Memory B cell (primary cell): ENCODE data around the gene ZFHX3.
A peak's percentile ranks its signal among the peaks of the same experiment; 100 is the strongest.

ENCODE experiments used
- ATAC-seq: fragments of 150-1000 bp; cut with Tn5 transposase; 2 replicates; pipeline ENCODE4 v1.10.0; 2021; ENCODE audit warnings: low read depth, mild to moderate bottlenecking, moderate library complexity
- DNase-seq, 2 donors: peaks; one replicate each; pipeline ENCODE4 v3.0.0; 2022; ENCODE audit warnings: low spot score in 2 of 2
- H3K27ac Mint-ChIP-seq: one replicate; pipeline ENCODE4 v1.8.0; 2022; ENCODE audit warnings: mild to moderate bottlenecking, moderate library complexity, mixed read lengths
- H3K27me3 Mint-ChIP-seq: one replicate; pipeline ENCODE4 v1.8.0; 2022; ENCODE audit warnings: mixed read lengths
- H3K36me3 Mint-ChIP-seq: one replicate; pipeline ENCODE4 v1.8.0; 2022; ENCODE audit warnings: mild to moderate bottlenecking, mixed read lengths
- H3K4me1 Mint-ChIP-seq: one replicate; pipeline ENCODE4 v1.8.0; 2022; ENCODE audit warnings: mixed read lengths
- H3K4me3 Mint-ChIP-seq: one replicate; pipeline ENCODE4 v1.8.0; 2022; ENCODE audit warnings: mild to moderate bottlenecking, moderate library complexity, mixed read lengths
- H3K9me3 Mint-ChIP-seq: one replicate; pipeline ENCODE4 v1.8.0; 2022; ENCODE audit warnings: mixed read lengths

The ZFHX3 gene

DNA sequence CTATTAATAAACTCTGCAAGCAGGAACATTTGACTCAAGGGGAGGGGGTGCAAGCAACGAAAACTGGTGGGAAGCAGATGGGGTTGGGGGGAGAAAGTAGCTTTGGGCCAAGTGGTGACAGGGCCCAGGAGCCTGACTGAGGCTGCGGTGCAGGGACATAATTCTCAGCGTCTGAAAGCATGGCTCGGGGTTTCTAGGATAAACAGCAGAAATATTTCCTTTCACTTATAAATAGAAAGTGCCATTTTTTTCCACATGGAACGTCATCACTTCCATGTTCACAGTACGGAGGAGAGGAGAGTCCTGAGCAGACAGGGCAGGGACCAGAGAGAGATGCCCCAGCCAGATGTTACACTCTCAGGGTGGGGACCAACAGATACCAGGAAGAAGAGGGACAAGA lies 197.1 kb downstream of the ZFHX3 start:
- DNase-seq, result no peak
- H3K4me1 Mint-ChIP-seq, result peaks cover 20% of the 10 kb centered on the region
- ATAC-seq, result no peak
- H3K9me3 Mint-ChIP-seq, result no peaks in the 10 kb centered on the region
- peaks cover 10% of the 10 kb centered on the region for H3K27me3 Mint-ChIP-seq
- H3K4me3 Mint-ChIP-seq, result no peak overlapping the region
- H3K36me3 Mint-ChIP-seq, result peaks cover 2% of the 10 kb centered on the region
- no peak overlapping the region for H3K27ac Mint-ChIP-seq

DNA sequence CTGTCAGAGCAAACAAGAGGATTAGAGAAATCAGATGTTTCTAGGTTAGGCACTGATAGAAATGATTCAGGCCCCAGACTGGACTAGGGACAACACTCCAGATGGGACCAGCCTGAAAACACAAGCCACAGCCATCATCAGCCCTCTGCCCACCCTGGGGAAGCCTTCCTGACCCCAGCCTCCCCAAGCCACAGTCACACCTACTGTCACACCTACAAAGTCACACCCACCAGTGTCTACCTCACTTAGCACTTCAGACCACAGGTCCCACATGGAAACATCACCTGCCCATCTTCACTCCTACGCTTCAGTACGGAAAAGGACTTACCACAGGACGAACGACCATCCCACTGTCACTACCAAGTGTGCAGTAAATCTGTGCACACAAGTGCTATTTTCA lies 197.9 kb downstream of the ZFHX3 start:
- Mint-ChIP-seq H3K9me3 (no peaks in the 10 kb centered on the region), H3K4me1 (peaks cover 25% of the 10 kb centered on the region), H3K27me3 (peaks cover 15% of the 10 kb centered on the region), H3K4me3 (no peak overlapping the region), H3K36me3 (peaks cover 2% of the 10 kb centered on the region), H3K27ac (no peak overlapping the region)
- no peak for DNase-seq
- ATAC-seq, result no peak

DNA sequence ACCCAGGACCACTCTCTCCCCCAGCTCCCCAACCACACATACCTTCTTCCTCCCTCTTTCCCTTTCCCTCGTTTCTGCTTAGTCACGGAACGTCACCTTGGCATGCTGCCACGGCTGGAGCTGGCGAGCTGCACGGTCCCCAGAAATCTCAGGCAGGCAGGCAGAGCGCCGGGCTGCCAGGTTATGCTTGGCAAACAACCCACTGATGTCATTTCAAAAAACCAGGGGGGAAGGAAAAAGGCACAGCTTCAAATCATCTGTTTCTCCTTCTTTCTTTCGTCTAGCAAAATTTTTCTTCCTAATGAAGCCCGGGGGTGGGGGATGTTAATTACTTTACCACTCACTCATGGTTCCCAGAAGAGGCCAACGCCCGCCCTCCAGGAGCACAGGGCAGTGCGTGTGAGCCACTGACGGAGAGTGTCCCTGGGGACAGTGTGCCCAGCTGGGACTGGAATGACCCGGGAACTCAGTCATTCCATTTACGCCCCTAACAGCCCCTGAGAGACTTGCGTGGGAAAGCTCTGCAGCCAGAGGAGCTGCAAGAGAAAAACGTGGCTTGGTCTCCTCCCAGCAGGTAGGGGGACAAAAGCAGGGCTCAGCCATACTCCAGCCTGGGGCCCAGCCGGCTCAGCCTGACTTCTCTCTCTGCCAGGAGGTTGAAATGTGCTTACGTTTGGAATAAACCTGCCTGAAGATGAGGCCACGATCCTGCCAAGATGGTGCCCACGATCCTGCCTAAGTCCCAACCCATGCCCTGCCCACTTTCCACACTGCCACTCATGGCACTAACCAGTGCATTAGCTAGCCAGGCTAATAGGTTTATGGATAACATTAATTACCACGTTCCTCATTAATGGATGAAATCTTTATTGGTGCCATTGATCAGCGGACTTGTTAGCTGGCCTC lies 198.9 kb downstream of the ZFHX3 start:
- no peaks in the 10 kb centered on the region for H3K9me3 Mint-ChIP-seq
- no peak overlapping the region for H3K27ac Mint-ChIP-seq
- H3K27me3 Mint-ChIP-seq, result peaks cover 18% of the 10 kb centered on the region
- peaks cover 25% of the 10 kb centered on the region for H3K4me1 Mint-ChIP-seq
- ATAC-seq, result no peak
- H3K36me3 Mint-ChIP-seq, result peaks cover 2% of the 10 kb centered on the region
- no peak overlapping the region for H3K4me3 Mint-ChIP-seq
- no peak for DNase-seq

DNA sequence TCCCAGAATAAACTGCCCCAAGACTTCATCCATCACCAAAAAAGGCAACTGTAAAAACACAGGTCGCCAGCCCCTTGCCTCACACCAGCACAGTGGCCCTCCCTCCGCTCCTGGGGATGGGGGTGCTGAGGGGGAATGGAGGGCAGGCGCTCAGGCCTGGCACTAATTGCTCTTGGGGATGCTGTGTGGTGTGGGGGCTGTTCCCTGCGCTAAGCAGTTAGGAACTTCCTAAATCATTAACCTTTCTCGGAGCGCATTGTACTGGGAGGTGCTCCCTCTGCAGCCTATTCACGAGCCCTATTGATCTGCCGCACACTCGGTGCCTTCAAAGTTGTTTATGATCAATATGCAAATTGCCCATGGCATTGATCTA lies 199.9 kb downstream of the ZFHX3 start:
- Mint-ChIP-seq H3K4me3 (no peak overlapping the region), H3K4me1 (peaks cover 19% of the 10 kb centered on the region), H3K27ac (no peak overlapping the region), H3K36me3 (peaks cover 2% of the 10 kb centered on the region), H3K27me3 (peaks cover 18% of the 10 kb centered on the region), H3K9me3 (no peaks in the 10 kb centered on the region)
- no peak for DNase-seq
- no peak for ATAC-seq

DNA sequence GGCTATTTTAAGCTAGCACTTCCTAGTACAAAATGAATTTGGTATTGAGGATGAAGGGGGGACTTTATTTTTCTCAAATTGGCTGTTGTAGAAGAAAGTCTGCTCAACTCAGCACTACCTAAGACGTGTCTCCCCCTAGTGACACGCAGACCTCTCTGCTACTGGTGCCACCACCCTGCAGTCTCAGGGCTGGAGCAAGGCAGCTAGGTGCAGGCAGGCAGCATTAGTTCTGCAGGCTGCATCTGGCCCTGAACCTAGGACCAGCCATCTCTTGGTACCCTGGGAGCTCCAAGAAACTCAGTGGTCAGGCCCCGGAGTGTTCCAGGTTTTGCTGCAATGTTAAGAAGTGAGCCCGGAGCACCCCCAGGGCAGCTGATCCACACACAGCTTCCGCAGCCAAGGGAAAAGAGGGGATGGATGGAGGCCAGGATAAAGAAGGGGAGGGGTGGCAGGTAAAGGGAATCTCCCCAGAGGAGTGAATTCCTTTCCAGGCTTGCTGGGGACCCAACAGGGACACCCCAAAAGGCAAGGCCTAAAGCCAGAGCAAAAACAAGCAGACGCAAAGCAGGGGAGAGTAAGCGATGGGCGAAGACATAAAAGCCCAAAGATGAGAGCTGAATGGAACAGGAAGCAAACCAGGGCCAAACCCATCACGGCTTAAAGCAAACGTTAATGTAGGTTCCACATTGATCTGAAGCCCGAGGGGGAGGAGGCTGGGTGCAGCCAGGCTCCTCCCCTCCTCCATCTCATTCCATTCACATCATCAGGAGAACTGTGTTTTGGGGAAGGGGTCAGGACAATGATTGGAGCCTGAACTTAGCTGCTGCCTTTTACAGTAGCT lies 200.5 kb downstream of the ZFHX3 start:
- Mint-ChIP-seq H3K27ac (no peak overlapping the region), H3K9me3 (no peaks in the 10 kb centered on the region), H3K36me3 (peaks cover 2% of the 10 kb centered on the region), H3K4me3 (no peak overlapping the region), H3K4me1 (peaks cover 16% of the 10 kb centered on the region), H3K27me3 (peaks cover 18% of the 10 kb centered on the region)
- DNase-seq, result no peak
- no peak for ATAC-seq

DNA sequence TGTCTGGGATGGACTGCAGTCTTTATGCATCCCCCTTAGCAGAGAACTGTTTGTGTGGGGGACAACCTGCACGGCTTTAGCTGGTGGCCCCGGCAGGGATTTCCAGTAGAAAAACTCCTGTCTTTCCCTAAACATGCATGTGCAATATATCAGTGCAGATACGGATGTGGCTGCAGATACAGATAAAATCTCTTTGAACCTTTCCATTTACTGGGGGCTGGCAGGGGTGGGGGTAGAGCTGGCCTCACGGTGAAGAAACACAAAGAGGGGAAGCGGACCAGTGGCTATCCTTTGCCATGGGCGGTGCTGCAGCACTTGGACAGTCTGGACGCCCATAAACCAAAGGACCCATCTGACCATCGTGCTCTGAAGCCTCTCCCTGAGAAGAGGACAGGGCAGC lies 201.3 kb downstream of the ZFHX3 start:
- no peak for ATAC-seq
- Mint-ChIP-seq H3K9me3 (no peaks in the 10 kb centered on the region), H3K4me3 (no peak overlapping the region), H3K27me3 (peaks cover 18% of the 10 kb centered on the region), H3K4me1 (peaks cover 16% of the 10 kb centered on the region), H3K27ac (no peak overlapping the region), H3K36me3 (peaks cover 2% of the 10 kb centered on the region)
- no peak for DNase-seq

DNA sequence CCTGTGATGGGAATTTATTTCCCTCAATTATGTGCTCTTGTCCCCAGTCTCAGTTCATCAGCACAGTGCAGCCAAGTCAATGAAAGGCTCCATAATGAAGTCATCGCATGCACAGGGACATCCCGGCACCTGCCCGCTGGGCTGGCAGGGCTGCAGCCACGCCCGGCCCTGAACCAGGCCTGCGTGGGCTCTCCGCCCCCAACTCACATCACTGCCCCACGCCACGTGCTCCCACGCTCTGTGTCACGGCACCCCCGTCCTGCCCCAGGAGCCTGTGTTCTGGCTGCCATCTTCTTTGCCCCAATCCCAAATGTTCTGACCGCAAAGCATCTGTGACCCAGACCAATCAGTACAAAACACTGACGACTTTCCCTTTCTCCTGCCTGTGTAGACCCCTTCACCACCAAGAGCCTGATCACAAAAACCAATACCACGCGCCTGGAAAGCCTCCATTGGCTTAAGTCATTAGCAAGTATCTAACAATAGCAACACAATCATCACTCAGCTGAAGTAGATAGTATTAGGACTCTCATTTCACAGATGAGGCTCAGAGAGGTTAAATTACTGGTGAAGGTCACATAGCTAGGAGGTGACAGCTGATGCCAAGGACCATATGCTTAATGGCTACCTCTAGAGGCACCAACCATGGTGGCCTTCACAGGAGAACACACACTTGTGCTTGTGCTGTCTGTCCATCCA lies 202.5 kb downstream of the ZFHX3 start:
- no peak overlapping the region for H3K4me3 Mint-ChIP-seq
- DNase-seq (no peak), ATAC-seq (no peak)
- H3K27ac Mint-ChIP-seq, result no peak overlapping the region
- no peaks in the 10 kb centered on the region for H3K9me3 Mint-ChIP-seq
- H3K4me1 Mint-ChIP-seq, result peaks cover 20% of the 10 kb centered on the region
- H3K36me3 Mint-ChIP-seq, result peaks cover 2% of the 10 kb centered on the region
- peaks cover 18% of the 10 kb centered on the region for H3K27me3 Mint-ChIP-seq

DNA sequence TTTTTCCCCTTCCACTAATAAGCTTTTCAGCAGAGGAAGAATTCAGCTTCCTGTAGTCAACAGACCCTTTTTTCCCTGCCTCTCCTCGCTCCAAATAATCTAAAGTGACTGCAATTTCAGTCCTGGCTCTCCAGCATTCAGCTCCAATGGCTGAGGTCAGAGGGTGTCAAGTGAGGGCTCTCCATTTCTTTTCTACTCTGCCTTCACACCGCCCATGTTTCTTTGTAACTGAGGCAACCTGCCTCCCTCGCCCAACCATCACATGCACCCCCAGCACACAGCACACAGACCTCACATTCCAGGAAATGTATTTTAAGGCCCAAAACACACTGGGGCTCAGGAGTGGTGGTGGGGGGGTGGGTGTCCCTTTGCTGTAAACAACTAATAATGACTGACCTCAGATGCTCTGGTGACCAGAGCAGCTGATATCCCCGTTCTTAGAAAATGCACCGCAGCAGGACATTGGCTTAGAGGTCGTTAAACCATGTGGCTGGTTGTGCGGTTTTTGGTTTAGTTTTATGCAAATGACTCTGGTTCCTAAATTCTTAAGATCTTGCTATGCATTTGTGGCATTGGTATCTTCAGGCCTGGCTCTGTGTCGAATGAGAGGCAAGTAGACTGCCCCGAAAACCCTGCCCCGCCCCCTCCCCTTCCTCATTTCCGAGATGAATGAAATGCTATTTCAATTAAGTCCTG lies 203.6 kb downstream of the ZFHX3 start:
- no peak for DNase-seq
- Mint-ChIP-seq H3K9me3 (no peaks in the 10 kb centered on the region), H3K4me3 (no peak overlapping the region), H3K4me1 (peaks cover 22% of the 10 kb centered on the region), H3K27me3 (peaks cover 18% of the 10 kb centered on the region), H3K36me3 (no peaks in the 10 kb centered on the region), H3K27ac (no peak overlapping the region)
- peak; percentile 56 for ATAC-seq

DNA sequence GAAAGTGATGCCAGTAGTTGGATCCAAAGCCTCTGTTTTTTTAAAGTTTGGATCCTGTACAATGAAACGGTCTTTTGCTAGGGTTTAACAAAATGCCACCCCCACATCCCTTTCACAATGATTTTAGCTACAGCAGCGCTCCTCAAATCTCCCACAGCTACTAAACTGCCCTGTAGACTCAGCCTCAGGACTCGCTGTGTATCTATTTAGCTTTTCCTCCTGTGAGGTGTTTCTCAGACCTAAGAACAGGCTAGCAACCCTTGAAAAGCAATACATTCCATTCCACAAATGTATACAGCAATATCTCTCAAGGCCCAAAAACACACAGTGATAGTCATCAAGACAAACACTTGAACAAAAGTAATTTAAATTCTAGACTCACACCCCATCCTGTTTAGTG lies 206.4 kb downstream of the ZFHX3 start:
- H3K9me3 Mint-ChIP-seq, result no peaks in the 10 kb centered on the region
- ATAC-seq (no peak), DNase-seq (no peak)
- H3K27me3 Mint-ChIP-seq, result peaks cover 13% of the 10 kb centered on the region
- no peaks in the 10 kb centered on the region for H3K36me3 Mint-ChIP-seq
- peaks cover 21% of the 10 kb centered on the region for H3K4me1 Mint-ChIP-seq
- H3K27ac Mint-ChIP-seq, result no peak overlapping the region
- no peak overlapping the region for H3K4me3 Mint-ChIP-seq

DNA sequence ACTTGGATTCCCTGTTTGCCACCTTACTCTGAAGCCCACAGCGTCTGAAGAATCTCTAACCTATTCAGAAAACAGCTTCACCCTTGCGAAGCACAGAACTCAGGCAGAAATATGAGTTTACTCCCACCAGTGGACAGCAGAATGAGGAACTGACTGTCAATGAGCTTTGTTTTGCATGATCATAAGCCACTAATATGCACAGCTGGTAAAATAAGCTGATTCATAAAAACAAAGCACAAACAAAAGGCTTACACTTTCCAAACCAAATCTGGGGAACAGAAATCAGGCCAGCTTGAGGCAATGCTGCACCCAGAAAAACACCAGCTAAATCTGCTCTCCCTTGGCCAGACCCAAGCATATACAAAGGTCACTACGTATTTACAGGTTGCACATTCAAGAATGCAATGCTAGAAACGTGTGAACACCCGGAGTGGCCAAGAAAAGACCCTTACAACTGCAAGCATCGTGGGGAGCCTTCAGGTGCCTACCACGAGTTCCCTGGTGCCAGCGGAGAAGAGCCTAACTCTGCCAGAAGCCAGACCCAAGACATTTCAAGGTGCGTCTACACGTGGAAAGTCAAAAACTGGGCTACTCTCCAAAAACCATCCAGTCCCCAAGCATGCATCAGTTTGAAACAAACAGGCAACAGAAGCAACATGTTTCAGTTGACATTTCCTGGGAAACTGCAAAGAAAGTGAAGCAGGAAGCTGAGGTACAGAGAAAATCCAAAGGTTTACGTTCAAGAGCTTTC lies 207.1 kb downstream of the ZFHX3 start:
- Mint-ChIP-seq H3K27ac (no peak overlapping the region), H3K36me3 (no peaks in the 10 kb centered on the region), H3K27me3 (peaks cover 9% of the 10 kb centered on the region), H3K4me1 (peaks cover 17% of the 10 kb centered on the region), H3K4me3 (no peak overlapping the region), H3K9me3 (no peaks in the 10 kb centered on the region)
- peak; percentile 32 for ATAC-seq
- DNase-seq, result no peak

DNA sequence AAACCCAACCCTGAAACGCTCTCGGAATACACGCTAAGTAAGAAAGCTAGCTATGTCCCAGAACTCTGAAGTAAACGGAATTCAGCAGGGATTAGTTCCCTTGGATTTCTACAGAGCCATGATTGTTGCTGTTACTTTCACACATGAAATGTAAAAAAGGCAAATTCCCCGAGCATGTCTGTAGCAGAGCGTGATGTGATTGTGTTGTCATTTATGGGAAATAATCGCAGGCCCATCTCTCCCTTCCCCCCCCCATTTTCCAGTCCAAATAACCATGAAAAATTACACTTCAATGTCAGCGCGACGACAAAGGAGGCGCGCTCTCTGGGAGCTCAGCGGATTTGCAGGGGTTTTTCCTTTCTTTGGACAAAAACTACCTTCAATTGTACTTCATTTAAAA lies 209.0 kb downstream of the ZFHX3 start:
- DNase-seq, result no peak
- ATAC-seq, result no peak
- Mint-ChIP-seq H3K27me3 (peaks cover 2% of the 10 kb centered on the region), H3K4me3 (no peak overlapping the region), H3K4me1 (peaks cover 6% of the 10 kb centered on the region), H3K27ac (no peak overlapping the region), H3K9me3 (no peaks in the 10 kb centered on the region), H3K36me3 (no peaks in the 10 kb centered on the region)

DNA sequence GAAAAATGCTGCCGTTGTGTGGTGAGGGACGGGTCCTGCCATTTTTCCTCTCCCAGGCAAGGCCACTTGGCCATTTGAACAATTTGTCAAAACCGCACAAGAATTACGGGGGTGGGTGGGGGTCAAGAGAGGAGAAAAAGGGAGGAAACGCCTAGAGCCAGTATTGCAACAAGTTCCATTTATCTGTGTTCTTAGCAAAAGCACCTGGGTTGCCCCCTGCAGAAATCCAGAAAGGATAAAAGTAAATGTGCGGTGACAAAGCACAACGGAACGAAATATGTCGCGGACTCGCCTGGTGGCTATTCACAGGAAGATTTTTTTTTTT lies 209.4 kb downstream of the ZFHX3 start:
- DNase-seq, result no peak
- Mint-ChIP-seq H3K4me3 (no peak overlapping the region), H3K36me3 (no peaks in the 10 kb centered on the region), H3K27ac (no peak overlapping the region), H3K27me3 (peaks cover 2% of the 10 kb centered on the region), H3K9me3 (no peaks in the 10 kb centered on the region), H3K4me1 (peaks cover 6% of the 10 kb centered on the region)
- no peak for ATAC-seq

DNA sequence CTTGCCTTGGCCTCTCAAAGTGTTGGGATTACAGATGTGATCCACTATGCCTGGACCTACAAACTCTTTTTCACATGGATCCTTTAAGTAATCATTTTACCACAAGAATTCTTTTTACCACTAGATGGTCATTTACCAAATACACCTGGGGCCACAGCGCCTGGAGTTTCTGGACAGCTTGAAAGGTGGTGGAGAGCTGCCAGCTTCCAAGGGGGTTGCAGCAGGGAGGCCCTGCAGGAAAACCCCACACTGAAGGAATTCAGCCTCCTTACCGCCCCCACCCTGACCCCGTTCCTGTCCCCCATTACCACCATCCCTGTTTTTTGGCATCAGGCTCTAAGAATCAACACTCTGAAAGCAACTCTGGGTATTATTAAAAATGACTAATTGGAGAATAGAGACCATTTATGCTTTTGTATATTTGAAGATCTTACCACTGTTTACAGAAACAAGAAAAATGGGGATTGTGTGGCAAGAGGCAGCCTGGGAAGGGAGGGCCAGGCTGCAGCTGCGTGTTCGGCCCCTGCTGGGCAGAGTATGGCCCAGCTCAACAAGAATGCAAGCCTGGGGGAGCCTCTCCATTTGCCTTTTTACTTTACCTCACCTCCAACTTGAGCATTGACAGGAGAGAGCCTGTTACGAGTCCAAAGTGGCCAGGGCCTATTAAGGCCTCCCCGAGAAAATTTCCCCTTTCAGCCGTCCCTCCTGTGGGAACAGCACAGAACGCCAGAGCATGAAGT lies 209.9 kb downstream of the ZFHX3 start:
- no peak overlapping the region for H3K27ac Mint-ChIP-seq
- no peaks in the 10 kb centered on the region for H3K36me3 Mint-ChIP-seq
- H3K4me1 Mint-ChIP-seq, result peaks cover 6% of the 10 kb centered on the region
- H3K4me3 Mint-ChIP-seq, result no peak overlapping the region
- no peaks in the 10 kb centered on the region for H3K9me3 Mint-ChIP-seq
- H3K27me3 Mint-ChIP-seq, result peaks cover 2% of the 10 kb centered on the region
- ATAC-seq (no peak), DNase-seq (no peak)
